Measurements from ENCODE around the gene CCDC87.

GRCh38 chr11:66546368-66546965 is 46.4 kb downstream of the CCDC87 start, which contains the start of gene ACTN3:
- TF ChIP-seq CTCF (IDR thresholded peaks at IDR 0.05) (no peak), POLR2AphosphoS5 (IDR thresholded peaks at IDR 0.05) (no peak), POLR2A (IDR thresholded peaks at IDR 0.05) (no peak), EP300 (IDR thresholded peaks at IDR 0.05; ENCODE audit: low read depth) (no peak)

Measured in transverse colon (tissue), 4 donors.